GM19193 (cell line): ENCODE results near the gene CBARP.

Experiments
- POLR2A ChIP-seq: IDR thresholded peaks from 4 replicates; pipeline ENCODE4 v1.6.1; 2011; ENCODE audit not compliant: insufficient read depth, insufficient read length; ENCODE audit errors: extremely low read depth

Gene CBARP

GRCh38 chr19:1270854-1271527, 33.2 kb upstream of the CBARP start:
- TF ChIP-seq POLR2A: no peak

DNA sequence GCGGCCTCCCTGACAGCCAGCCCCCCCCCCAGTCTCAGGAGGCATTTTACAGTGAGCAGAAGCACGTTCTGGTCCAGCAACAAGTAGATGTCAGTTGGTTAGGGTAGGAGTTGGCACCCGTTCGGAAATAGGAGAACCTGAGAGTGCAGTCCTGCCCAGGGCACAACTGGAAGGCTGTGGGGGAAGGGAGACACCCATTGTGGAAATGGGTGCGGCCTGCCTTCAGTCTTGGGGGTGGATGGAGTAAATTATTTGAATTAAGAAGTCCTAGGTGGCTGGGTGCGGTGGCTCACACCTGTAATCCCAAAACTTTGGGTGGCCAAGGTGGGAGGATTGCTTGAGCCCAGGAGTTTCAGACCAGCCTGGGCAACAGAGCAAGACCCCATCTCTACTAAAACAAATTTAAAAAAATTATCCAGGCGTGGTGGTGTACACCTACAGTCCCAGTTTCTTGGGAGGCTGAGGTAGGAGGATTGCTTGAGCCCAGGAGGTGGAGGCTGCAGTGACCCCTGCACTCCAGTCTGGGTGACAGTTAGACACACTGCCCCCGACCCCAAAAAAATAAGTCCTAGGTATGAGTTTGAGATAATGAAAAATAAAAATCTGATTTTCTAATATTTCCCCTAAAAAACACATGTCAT, 32.5 kb upstream of the CBARP start:
- no peak for TF ChIP-seq POLR2A

DNA sequence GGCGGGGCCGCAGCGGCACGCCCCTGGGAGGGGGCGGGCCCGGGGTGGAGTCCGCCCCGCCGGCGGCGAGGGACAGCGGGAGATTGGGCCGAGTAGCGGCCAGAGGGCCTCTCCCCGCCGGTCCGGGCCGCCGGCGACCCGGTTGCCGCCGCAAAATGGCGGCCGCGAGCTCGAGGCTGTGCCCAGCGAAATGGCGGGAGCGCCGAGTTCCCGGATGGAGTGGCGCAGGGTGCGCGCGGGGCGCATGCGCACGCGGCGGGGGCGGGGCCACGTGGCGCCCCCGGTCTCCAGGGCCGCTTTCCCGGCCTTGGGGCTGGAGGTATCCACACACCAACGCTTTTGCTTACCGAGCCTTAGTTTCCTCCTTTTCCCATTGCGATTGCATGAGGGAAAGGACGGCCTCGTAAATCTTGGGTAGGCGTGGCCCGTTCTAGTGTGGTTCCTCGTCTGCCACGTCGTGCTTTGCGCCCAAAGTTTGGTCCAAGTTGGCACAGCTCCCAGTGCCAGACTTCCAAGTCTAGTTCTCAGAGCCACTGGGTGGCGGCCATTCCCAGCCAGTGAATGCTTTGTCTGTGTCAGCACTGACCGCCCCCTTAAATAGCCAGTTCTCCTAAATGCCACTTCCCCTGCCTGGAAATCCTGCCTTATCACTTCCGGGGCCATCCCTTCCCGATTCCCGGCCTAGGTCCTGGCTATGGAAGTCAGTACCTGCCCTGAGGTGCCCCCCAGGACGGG, 31.8 kb upstream of the CBARP start:
- TF ChIP-seq POLR2A: peak; percentile 62

DNA sequence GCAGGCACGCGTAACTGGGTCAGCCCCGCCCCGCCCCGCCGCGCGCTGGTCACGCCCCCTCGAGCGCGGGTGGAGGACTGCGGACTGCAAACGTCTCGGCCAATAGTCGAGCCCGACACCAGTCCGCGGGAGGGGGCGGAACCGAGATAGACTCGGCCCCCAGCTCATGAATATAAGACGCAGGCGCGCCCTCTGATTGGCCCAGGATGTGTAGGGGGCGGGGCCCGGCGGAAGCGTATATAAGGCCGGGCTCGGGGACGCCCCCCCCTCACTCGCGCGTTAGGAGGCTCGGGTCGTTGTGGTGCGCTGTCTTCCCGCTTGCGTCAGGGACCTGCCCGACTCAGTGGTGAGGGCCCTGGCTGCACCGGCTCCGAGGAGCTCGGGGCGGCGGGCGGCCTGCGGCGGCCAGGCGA, 31.3 kb upstream of the CBARP start, which contains the start of gene CIRBP:
CIRBP (plus strand) TSS at position 268 of the 413 bp plus-strand sequence. CDS start 1,602 bp downstream, outside the sequence.
- peak; percentile 100 for TF ChIP-seq POLR2A

GRCh38 chr19:1268226-1269064, 30.6 kb upstream of the CBARP start:
- no peak for TF ChIP-seq POLR2A

DNA sequence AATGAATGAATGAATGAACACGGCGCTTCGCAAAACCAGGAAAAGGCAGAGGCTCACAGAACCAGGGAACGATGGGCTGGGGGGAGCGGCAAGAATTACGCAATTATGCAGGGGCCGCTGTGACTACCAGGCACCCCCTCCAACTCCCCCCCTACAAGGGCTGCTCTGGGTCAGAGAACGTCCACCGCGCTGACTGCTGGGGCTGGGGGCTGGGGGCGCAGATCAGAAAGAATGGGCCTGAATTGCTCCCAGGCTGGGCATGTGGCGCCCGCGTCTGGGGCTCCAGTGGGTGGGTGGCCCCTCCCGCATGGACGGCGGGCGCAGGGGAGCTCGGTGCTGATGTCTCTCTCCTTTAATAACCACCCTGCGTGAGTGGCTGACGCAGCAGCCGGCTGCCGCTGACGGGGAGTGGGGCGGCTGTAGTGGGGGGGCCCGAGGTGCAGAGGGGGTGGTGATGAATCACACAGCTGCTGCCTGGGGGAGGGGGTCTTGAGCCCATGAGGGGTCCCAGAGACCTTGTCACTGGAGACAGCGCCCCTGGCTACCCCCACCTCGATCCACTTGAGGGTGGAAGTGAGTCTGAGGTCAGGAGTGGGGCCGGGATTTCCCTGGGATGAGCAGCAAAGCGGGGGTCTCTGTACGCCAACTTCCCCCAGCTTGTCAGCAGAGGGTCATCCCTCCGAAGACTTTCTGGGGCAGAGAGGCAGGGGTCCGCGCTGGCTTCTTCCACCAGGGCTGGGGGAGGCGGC, 29.8 kb upstream of the CBARP start:
- TF ChIP-seq POLR2A: no peak

DNA sequence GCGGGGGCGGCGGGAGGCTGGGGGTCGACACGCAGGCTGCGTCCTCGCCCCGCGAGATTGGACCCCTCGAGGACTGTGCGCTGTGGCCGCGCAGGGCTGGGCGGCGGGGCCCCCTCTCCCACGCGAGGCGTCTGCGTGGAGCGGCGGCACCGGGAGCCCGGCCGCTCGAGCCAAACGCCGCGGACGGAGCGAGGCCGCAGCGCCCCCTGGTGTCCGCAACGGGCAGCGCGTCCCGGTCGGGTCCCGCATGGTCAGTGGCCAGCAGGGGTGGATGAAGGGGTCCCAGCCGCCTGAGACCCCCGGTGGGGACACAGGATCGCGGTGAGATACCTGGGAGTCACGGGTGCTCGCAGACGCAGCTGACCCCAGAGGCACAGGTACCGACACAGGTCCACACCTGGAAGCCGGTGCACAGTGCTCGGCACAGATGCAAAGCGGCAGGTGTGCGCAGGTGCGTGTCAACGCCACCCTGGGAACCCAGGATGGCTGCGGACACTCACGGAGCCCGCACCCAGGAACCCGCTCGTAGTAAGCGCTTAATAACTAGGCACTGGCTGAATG, 29.2 kb upstream of the CBARP start:
- no peak for TF ChIP-seq POLR2A

DNA sequence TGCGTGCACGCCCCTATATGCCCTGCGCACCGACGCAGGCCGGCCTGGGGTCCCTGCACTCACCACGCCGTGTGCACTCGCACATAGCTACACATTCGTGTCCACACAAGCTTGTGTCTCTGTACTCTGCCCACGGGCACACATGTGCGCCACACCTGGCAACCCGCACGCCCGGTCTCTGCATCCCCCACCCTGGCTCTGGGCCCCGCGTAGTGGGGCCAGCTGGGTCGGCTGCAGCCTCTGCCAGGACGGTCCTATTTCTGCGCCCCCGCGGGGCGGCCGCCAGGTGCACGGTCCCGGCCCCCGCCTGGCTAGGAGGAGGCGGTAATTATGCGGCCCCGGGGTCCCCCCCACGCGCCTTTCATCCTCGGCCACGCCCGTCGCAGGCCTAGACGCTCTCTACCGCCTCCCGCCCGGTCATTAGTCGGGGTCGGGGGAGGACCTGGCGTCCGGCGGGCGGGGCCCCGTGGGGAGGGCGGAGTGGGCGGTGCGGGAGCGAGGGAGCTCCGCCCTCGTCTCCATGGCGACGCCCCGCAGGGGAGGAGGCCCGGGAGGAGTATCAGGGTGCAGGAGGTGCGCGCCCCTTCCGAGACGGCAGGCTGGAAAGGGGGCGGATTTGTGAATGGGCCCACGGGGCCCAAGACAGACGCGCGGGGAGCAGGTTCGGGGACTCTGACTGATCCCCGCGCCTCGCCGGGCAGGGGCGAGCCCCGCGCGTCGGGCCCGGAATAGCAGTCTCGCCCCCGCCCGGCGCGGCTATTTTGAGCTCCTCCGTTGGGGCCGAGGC, 28.5 kb upstream of the CBARP start:
- no peak for TF ChIP-seq POLR2A

- TF ChIP-seq POLR2A: no peak
Observed at GRCh38 chr19:1265615-1266128, 27.9 kb upstream of the CBARP start.

- TF ChIP-seq POLR2A: no peak
Observed at GRCh38 chr19:1264801-1265614, 27.2 kb upstream of the CBARP start.

DNA sequence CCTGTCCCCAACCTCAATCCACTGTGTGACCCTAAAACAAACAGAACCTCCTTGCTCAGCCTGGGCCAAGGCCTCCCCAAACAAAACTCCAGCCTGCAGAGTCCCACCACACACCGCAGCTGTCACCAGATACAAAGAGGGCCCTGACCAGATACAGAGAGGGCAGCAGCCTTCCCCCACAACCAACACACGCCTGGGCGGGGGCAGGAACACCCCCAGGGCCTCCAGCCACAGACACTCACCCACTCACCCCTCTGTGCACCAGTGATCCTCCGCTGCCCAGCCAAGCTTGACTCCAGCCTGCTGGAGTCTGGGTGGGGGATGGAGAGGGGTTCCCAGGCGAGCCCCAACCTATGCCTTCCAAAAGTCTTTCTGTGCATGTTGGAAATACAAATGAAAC, 25.4 kb upstream of the CBARP start:
- TF ChIP-seq POLR2A: no peak

DNA sequence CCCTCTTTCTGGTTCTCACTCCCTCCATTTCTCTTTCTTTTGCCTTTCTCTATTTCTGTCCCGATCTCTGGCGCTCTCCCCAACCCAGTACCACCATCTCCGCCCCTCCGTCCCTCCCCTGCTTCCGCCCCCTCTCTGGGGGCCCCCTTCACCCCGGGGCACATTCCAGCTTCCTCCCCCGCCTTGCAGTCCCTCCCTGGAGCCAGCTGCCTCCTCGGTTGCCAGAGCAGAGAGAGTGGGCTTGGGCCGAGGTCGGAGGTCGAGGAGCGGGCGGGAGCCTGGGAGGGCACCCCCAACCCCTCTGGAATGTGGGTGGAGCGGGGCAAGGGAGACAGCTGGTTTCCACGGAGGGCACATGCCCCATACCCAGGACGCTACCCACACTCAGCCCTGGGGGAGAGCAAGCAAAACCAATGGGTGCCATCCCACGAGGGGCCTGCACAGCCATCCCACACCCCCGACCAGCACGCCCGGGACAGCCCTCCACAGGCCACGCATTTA, 24.9 kb upstream of the CBARP start:
- TF ChIP-seq POLR2A: no peak

DNA sequence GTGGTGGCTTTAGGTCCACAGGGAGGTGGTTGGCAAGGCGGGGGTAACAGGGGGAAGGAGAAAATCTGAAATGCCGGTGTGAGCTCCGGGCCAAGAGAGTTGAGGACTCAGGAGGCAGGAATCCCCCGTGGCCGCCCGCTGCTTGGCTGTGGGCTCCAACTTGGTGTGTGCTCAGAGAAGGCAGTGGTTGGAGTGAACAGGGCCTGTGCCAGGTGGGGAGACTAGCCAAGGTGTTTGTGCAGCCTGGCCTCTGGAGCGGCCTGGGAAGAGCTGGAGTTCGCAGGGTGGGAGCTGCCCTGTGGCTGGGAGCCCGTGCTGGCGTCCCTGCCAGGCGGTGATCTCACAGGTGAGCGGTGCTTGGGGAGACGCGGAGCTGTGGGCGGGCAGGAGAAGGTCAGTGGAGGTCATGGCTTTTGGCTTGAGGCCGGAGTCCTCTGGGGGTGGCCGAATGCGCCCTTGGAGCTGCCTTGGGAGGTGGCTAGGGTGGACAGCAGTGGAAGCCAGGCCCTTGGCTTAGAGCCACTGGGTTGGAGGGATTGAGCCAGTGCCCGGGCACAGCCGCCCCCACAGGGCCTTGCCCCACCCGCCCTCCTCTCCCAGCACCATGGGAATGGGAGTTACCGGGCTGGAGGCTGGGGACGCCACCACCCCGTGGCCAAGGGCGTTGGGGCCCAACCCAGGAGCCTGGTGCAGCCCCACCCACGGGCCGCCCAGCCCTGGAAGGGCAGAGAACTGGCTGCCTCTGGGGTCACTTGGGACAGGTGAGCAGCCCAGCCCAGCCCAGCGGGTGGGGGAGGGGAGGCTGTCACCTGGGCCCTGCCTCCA, 24.2 kb upstream of the CBARP start:
- TF ChIP-seq POLR2A: no peak
